Stimulated activated CD8-positive, alpha-beta memory T cell treated with anti-CD3 and anti-CD28 coated beads, Interleukin-15, amount 100 ng/mL, for 24 hours (primary cell): Measurements from ENCODE around the gene VPS50.
"Not testable (repeated sequence)": the region's sequence is repeated elsewhere in the genome, so short reads cannot be mapped to it uniquely, and the experiment has no call there.

ENCODE experiments used
- DNase-seq: peaks from one replicate; pipeline ENCODE4 v3.0.0-alpha.2; 2020; ENCODE audit warnings: low read depth

Gene VPS50

GRCh38 chr7:93337052-93337451 lies 104.9 kb downstream of the VPS50 start:
- no peak for DNase-seq

- DNase-seq: not testable (repeated sequence)
Observed at GRCh38 chr7:93342178-93342577, 110.0 kb downstream of the VPS50 start.

- no peak for DNase-seq
Observed at GRCh38 chr7:93350338-93350737, 118.2 kb downstream of the VPS50 start.

- DNase-seq: no peak
Observed at GRCh38 chr7:93352881-93353280, 120.7 kb downstream of the VPS50 start.

GRCh38 chr7:93354815-93355214 lies 122.6 kb downstream of the VPS50 start:
- no peak for DNase-seq

- no peak for DNase-seq
Observed at GRCh38 chr7:93359520-93360198, 127.5 kb downstream of the VPS50 start.

GRCh38 chr7:93361853-93362252 lies 129.7 kb downstream of the VPS50 start:
- no peak for DNase-seq

- no peak for DNase-seq
Observed at GRCh38 chr7:93364806-93365205, 132.6 kb downstream of the VPS50 start.

GRCh38 chr7:93365341-93365740 lies 133.2 kb downstream of the VPS50 start:
- DNase-seq: no peak

GRCh38 chr7:93366816-93367215 lies 134.7 kb downstream of the VPS50 start:
- no peak for DNase-seq

GRCh38 chr7:93367254-93367653 lies 135.1 kb downstream of the VPS50 start:
- no peak for DNase-seq

GRCh38 chr7:93370937-93371336 lies 138.8 kb downstream of the VPS50 start:
- DNase-seq: not testable (repeated sequence)

GRCh38 chr7:93373537-93373936 lies 141.4 kb downstream of the VPS50 start:
- no peak for DNase-seq

GRCh38 chr7:93374345-93374940 lies 142.3 kb downstream of the VPS50 start:
- DNase-seq: no peak

GRCh38 chr7:93375603-93376002 lies 143.4 kb downstream of the VPS50 start:
- DNase-seq: no peak

- DNase-seq: no peak
Observed at GRCh38 chr7:93378131-93378760, 146.1 kb downstream of the VPS50 start.

GRCh38 chr7:93382362-93382761 lies 150.2 kb downstream of the VPS50 start:
- no peak for DNase-seq

GRCh38 chr7:93390660-93391059 lies 158.5 kb downstream of the VPS50 start:
- no peak for DNase-seq

- no peak for DNase-seq
Observed at GRCh38 chr7:93392984-93393383, 160.8 kb downstream of the VPS50 start.

- DNase-seq: no peak
Observed at GRCh38 chr7:93399642-93400041, 167.5 kb downstream of the VPS50 start.

- DNase-seq: no peak
Observed at GRCh38 chr7:93402944-93403343, 170.8 kb downstream of the VPS50 start.

GRCh38 chr7:93407239-93407638 lies 175.1 kb downstream of the VPS50 start:
- DNase-seq: no peak

- no peak for DNase-seq
Observed at GRCh38 chr7:93409324-93409723, 177.2 kb downstream of the VPS50 start.
